Adrenal gland (tissue), 12 donors: ENCODE data around the gene GZMH. TPM values are rescaled to one million over a fixed set of nuclear protein-coding genes. Genes with fewer than 3 reads are reported as not detected.
A peak's percentile ranks its signal among the peaks of the same experiment; 100 is the strongest.

Experiments used
- DNase-seq, 7 donors: peaks; one replicate each; pipeline ENCODE4 v3.0.0-alpha.2; 2019 to 2020
- H3K27ac ChIP-seq, 5 donors: fragments of 200-600 bp; sonication (generic) in 4 of 5; 1 replicate in 3 of 5; 2 replicates in 2 of 5; pipeline versions ENCODE4 v1.5.1 to v1.8.0; 2016 to 2020; ENCODE audit warnings: mild to moderate bottlenecking in 1 of 5
- H3K27me3 ChIP-seq: fragments of 200-600 bp; 2 replicates; pipeline ENCODE4 v1.8.0; 2021
- H3K36me3 ChIP-seq, 2 donors: fragments of 200-600 bp; replicated peaks in 1 of 2; 1 replicate in 1 of 2; 2 replicates in 1 of 2; pipeline versions ENCODE4 v1.5.1 to v1.8.0; 2018 to 2022
- H3K4me1 ChIP-seq, 2 donors: fragments of 200-600 bp; replicated peaks in 1 of 2; 1 replicate in 1 of 2; 2 replicates in 1 of 2; pipeline versions ENCODE4 v1.5.1 to v1.8.0; 2018 to 2021
- H3K4me3 ChIP-seq, 4 donors: fragments of 200-600 bp; sonication (generic) in 3 of 4; one replicate each; pipeline ENCODE4 v1.5.1; 2016 to 2018
- H3K9me3 ChIP-seq, 3 donors: fragments of 200-600 bp; sonication (generic) in 1 of 3; replicated peaks in 1 of 3; 1 replicate in 2 of 3; 2 replicates in 1 of 3; pipeline versions ENCODE4 v1.5.1 to v1.8.0; 2016 to 2021
- POLR2A ChIP-seq, 2 donors: fragments of 450-650 bp; IDR thresholded peaks; one replicate each; pipeline ENCODE4 v1.6.1; 2017; ENCODE audit warnings: antibody characterized with exemption in 2 of 2, mild to moderate bottlenecking in 2 of 2, moderate library complexity in 1 of 2
- WGBS, 4 donors: extraction: QIAGEN DNeasy Blood & Tissue Kit in 2 of 4; methylation state at CpG; one replicate each; pipeline versions ENCODE4 v1.1.5 to v1.1.7; 2013 to 2017; 5-methylcytosine and 5-hydroxymethylcytosine counted together
- intact Hi-C, 2 donors: fragments of 100-400 bp; cut with DNase I; formaldehyde crosslinking; loops; one replicate each; pipeline versions ENCODE4 v1.14.1 to v1.15.0; 2022 to 2023
- polyA plus RNA-seq, 3 donors: library from polyadenylated mRNA; stranded (reverse); fragments of 200-250 nt in 2 of 3; fragments of 350-450 nt in 1 of 3; fragmentation: Illumina TruSeq in 1 of 3; extraction: RNeasy Lipid Tissue Mini Kit (QIAGEN cat#74804) in 1 of 3; gene quantifications; one replicate each; pipeline ENCODE4 v1.2.3, GENCODE V29; 2013 to 2014
- total RNA-seq, 9 donors: library from RNA; depleted of rRNA in 4 of 9; stranded (reverse); fragments of >200 nt in 4 of 9; fragments of 120-200 nt in 1 of 9; fragmentation: NEBNext Ultra II Directional in 1 of 9; extraction: Animal tissue kit (Norgen Biotek cat#: 25700) in 1 of 9; gene quantifications; one replicate each; pipeline versions ENCODE4 v1.1.0 to v1.2.4, GENCODE V29; 2013 to 2023
- TF ChIP-seq, protein P1 (sequence below), 6 experiments: fragments of 450-650 bp in 4 of 6; fragments of 200-600 bp in 2 of 6; sonication (generic) in 1 of 6; IDR thresholded peaks; 1 replicate in 5 of 6; 2 replicates in 1 of 6; pipeline versions ENCODE4 v1.5.1 to v1.8.0; 2016 to 2021; ENCODE audit warnings: antibody characterized with exemption in 6 of 6, mild to moderate bottlenecking in 2 of 6, moderate library complexity in 1 of 6
- donor health status: healthy with polysubstance abuse.
- donor health status: Bipolar disorder and iron deficiency.
- donor health status: DM: yes; HTN: yes; CAD: no.
- donor health status: DM: no; HTN: no; CAD: no.
- donor health status: DM: no; HTN: no; CAD: no.
- donor health status: DM: yes; HTN: yes; CAD: no.

GZMH gene
- total and polyA plus RNA-seq, 12 donors = 0.48 to 6.5 (median 1.3) TPM; not detected in 4

DNA sequence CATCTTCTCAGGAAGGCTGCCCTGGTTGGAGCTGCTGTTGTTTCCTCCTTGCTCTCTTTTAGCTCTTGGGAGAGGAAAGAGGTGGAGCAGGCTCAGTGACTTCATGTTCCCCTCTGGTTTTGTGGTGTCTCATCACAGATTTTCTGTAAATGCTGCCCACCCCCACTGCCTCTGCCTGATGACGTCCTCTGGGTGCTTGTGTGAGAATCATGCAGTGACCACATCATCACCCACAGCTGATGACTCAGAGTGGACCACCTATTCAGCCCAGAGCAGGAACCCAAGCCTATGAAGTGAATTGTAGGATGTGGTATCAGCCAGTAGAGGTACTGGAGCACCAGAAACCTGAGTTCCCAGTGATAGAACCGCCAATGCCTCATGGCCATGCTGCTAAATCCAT is 24.7 kb upstream of the GZMH start, which contains the start of gene GZMB:
Gene GZMB, minus strand, starts transcription at position 33 of the 400 bp plus-strand sequence. Its CDS starts 30 bp downstream, at position 3.
- Histone ChIP-seq H3K4me1 (no peaks in the 10 kb centered on the region), H3K9me3 (no peaks in the 10 kb centered on the region), H3K4me3 (no peak within 1 kb of the TSS), H3K27ac (no peak within 1 kb of the TSS), H3K27me3 (no peaks in the 10 kb centered on the region), H3K36me3 (no peaks in the 10 kb centered on the region)
- peak in 1 of 7 donors; percentile 9 for DNase-seq
- TF ChIP-seq POLR2A (IDR thresholded peaks at IDR 0.05) = no peak
- TF ChIP-seq, protein P1, sequence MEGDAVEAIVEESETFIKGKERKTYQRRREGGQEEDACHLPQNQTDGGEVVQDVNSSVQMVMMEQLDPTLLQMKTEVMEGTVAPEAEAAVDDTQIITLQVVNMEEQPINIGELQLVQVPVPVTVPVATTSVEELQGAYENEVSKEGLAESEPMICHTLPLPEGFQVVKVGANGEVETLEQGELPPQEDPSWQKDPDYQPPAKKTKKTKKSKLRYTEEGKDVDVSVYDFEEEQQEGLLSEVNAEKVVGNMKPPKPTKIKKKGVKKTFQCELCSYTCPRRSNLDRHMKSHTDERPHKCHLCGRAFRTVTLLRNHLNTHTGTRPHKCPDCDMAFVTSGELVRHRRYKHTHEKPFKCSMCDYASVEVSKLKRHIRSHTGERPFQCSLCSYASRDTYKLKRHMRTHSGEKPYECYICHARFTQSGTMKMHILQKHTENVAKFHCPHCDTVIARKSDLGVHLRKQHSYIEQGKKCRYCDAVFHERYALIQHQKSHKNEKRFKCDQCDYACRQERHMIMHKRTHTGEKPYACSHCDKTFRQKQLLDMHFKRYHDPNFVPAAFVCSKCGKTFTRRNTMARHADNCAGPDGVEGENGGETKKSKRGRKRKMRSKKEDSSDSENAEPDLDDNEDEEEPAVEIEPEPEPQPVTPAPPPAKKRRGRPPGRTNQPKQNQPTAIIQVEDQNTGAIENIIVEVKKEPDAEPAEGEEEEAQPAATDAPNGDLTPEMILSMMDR (IDR thresholded peaks at IDR 0.05) = no peak
- intact Hi-C loops = no loop called here
- WGBS, 4 donors = 38 to 55% (median 46%) methylated on average over 1 to 2 of the region's 2 CpGs

DNA sequence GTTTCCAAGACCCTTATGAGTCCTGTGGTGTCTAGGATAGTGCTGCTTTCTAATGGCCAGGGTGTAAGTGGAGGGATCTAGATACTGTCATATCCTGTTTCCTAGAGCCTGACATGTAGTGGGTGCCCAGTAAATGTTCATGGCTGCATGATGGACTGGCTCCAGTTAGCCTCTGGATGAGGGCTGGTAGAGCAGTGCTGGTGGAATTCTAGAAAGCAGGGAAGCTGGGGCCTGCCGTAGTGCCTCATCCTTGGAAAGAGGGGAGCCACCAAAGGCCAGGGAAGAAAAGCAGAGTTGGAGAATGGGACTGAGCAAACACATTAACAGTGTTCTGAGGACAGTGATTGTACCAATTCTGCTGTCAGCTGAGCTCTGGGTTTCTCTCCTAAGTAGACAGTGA is 23.9 kb upstream of the GZMH start:
- DNase-seq = no peak
- Histone ChIP-seq H3K4me3 (no peak overlapping the region), H3K27me3 (no peaks in the 10 kb centered on the region), H3K9me3 (no peaks in the 10 kb centered on the region), H3K4me1 (no peaks in the 10 kb centered on the region), H3K27ac (no peak overlapping the region), H3K36me3 (no peaks in the 10 kb centered on the region)
- TF ChIP-seq, protein P1 (IDR thresholded peaks at IDR 0.05) = no peak
- TF ChIP-seq POLR2A (IDR thresholded peaks at IDR 0.05) = no peak
- 67 to 100% (median 83%) methylated on average over 1 of the region's 1 CpG for WGBS, 4 donors
- intact Hi-C loops = no loop called here

DNA sequence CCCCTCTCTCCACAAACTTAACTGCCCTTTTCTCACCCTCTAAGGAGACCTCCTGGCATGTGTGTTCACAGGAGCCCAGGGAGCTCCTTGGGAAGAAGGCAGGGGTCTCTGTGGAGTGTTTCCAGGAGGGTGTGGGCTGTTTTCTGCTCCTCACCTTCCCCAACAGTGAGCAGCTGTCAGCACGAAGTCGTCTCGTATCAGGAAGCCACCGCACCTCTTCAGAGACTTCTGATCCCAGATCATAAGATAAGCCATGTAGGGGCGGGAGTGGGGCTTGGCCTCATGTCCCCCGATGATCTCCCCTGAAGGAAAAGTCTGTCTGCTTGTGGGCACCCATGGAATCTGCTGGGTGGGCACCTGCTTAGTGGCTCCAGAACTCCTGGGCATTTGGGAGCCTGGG is 23.3 kb upstream of the GZMH start:
- H3K36me3 ChIP-seq = no peaks in the 10 kb centered on the region
- intact Hi-C loops = no loop called here
- no peaks in the 10 kb centered on the region for H3K4me1 ChIP-seq
- no peaks in the 10 kb centered on the region for H3K27me3 ChIP-seq
- TF ChIP-seq, protein P1 (IDR thresholded peaks at IDR 0.05) = no peak
- H3K27ac ChIP-seq = no peak overlapping the region
- H3K4me3 ChIP-seq = no peak overlapping the region
- WGBS, 4 donors = 56 to 74% (median 58%) methylated on average over 5 to 6 of the region's 6 CpGs
- DNase-seq = no peak
- no peaks in the 10 kb centered on the region for H3K9me3 ChIP-seq

DNA sequence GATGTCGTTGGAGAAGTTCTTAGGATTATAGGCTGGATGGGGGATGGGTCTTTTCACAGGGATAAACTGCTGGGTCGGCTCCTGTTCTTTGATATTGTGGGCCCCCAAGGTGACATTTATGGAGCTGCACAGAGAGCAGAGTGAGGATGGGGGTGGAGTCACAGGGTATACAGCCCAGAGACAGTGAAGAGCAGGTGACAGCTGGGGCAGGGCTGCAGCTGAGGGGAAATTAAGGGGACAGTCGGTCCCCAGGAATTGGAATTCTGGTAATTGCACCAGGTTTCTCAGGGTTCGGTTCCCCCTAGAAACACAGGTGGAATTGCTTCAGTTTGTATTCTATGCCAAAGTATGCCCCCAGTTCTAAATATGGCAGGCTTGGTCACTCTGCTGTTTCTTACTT is 22.9 kb upstream of the GZMH start:
- no peaks in the 10 kb centered on the region for H3K4me1 ChIP-seq
- H3K27ac ChIP-seq = no peak overlapping the region
- WGBS, 4 donors = 49 to 66% (median 60%) methylated on average over 3 to 4 of the region's 4 CpGs
- intact Hi-C loops = no loop called here
- TF ChIP-seq, protein P1 (IDR thresholded peaks at IDR 0.05) = no peak
- no peaks in the 10 kb centered on the region for H3K9me3 ChIP-seq
- no peak for DNase-seq
- no peak overlapping the region for H3K4me3 ChIP-seq
- H3K27me3 ChIP-seq = no peaks in the 10 kb centered on the region
- no peaks in the 10 kb centered on the region for H3K36me3 ChIP-seq
